ENCODE data around the gene SLC10A6.

GRCh38 chr4:86876894-86877685 is 27.9 kb upstream of the SLC10A6 start:
- TF ChIP-seq POLR2A (IDR thresholded peaks at IDR 0.05): no peak
- no peak for TF ChIP-seq POLR2AphosphoS5 (IDR thresholded peaks at IDR 0.05)
